ENCODE data around the gene SNPH.

SNPH gene

DNA sequence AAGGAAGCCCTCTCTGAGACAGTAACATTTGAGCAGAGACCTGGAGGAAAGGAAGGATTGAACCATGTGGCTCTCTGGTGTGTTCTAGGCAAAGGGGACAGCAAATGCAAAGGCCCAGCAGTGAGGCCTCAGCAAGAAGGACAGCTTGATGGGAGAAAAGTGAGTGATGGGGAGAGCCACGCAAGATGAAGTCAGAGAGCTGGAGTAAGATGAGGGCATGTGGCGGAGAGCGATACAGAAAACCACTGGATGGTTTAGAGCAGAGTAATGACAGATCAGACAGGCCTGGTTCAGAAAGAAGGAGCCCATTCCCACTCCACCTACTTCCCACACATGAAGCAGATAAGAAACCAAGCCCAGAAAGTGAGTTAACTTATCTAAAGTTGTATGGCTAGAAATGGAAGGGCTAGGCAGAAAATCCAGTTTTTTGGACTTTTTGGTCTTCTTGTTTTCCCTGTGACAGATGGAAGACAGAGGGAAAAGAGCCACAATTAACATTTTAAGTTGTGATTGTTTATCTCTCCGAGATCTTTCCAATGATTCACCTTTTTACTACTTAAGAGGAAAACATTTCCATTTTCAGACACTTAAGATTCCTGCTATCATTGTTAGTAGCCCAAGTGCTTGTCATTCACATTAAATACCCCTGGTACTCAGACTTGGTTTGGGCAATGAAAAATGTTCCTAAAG is 723 bp upstream of the SNPH start:
- DNase-seq: no peak

DNA sequence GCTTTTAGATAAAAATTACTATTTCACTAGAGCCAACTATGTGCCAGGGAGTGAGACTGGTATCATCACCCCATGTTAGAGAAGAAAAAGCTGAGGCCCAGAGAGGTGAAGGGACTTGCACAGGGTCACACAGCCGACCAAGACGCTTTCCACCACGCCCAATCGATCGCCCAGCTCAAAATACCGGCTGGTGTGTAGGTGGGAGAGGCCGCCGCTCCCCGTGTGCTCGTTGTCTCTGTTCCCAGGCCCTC is 253 bp upstream of the SNPH start:
- DNase-seq: no peak

DNA sequence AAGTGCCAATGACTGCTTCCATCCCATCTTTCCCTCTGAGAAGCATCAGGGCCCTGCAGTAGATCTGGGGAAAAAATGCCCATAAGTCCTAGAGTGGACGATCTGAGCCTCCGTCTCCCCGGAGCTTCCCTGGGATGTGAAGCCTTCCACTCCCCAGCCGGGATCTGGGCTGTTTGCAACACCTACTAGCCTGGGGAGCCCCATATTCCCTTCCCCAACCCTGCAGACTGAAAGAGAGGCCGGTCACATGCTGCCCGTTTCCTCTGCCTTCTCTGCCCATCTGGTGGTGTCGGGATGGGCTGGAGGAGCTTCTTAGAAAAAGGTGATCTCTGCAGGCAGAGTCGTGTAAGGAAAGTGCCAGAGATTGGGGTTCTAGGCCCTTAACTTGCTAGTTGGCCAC is 1.1 kb downstream of the SNPH start:
- DNase-seq: no peak

DNA sequence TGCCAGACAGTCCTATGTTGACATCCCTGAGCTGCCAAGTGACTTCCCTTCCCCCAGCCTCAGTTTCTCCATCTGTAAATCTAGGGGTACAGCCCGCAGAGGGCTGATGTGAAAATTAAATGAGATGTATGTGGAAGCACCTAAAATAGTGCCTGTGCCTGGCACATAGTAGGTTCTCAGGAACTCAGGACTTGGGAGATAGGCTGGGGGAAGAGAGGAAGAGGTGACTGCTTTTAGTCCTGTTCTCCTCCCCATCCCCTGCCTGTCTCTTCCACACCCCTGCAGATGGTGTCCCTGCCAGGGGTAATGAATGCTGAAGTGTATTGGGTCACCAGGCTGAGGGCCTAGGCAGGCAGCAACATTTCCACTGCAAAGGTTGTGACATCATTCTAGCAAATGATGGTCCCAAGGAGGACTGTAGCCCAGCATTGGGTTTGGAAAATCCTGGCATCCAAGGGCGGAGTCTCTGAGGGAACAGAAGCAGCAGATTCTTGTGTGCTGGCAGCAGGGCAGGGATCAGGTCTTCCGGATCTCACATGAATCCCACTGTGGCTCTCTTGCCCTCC is 1.8 kb downstream of the SNPH start:
- DNase-seq: no peak

DNA sequence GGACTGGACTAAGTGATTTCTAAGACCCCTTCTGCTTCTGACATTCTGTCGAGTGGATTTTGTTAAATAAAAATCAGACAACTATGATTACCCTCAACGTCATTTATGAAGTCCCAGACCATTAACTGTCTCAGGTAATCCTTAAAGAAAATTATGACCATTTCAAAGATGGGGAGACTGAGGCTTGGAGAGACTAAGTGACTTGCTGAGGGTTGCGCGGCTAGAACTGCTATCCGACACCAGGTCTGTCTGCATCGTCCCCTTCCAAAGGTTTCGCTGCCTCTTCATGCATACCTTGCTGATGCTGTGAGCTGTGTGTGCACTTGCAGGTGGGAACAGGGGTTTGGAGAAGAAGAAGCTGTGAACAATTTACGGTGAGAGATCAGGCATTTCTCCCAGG is 3.1 kb downstream of the SNPH start:
- no peak for DNase-seq

DNA sequence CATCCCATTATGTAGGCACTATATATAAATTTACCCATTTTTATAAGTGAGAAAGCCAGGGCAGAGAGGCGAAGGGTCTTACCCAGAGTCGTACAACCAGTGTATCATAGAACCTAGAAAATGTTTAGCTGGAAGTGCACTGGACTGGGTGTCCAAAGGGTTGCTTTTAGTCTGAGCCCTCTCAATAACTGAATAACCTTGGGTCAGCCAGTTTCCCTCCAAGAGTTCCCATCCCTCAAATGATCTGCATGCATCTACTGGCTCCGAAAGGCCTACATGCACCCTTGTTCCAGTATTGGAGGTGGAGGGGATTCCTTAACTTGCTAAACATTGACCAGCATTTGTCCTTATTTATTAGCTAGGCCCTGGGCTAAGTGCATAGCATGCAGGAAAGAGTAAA is 3.8 kb downstream of the SNPH start:
- DNase-seq: no peak

DNA sequence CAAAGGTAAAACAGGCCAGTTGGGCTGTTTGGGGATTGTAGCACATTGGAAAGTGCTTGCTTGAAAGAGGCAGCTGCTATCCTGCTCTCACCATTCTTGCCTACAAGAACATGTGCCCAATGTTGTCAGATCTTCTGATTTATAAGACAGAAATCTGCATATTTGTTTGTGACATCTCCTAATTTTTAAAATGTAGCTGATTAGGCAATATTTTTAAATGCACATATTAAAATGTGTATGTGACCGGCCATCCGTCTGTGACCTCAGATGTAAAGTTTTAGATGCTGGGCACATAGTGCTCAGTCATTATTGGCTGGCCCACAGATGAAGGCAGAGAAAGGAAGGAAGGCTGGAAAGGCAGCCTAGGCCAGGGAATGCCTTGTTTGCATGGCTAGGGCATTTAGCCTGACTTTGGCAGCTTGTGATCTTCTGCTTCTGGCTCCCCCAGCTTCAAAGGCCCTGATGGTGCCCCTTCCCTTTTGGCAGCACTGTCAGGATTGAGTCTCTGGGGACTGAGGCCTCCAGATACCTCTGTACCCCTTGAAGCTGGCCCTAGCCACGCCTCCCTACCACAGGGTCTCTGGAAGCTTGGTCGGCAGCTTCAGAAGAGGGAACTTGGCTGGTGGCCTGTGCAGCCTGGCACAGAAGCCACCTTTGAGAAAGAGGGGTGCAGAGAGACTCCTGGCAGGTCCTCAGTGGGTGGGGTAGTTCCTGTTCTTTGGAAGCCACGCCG is 6.4 kb downstream of the SNPH start:
- no peak for DNase-seq

DNA sequence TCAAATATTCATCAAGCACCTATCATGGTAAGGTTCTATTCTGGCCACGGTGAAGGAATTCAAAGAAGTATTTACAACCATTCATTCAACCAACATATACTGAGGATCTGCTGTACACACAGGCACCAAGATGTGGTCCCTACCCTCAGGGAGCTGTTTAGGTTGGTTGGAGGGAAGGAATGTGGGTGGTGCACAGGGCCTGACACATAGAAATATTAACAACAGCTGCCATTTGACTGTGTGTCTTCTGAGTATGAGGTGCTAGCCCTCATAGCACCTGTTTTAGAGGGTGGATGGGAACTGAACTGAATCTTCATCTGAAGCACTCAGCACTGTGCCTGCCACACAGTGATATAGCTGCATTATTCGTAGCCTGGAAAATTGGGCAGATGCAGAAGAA is 7.3 kb downstream of the SNPH start:
- no peak for DNase-seq

DNA sequence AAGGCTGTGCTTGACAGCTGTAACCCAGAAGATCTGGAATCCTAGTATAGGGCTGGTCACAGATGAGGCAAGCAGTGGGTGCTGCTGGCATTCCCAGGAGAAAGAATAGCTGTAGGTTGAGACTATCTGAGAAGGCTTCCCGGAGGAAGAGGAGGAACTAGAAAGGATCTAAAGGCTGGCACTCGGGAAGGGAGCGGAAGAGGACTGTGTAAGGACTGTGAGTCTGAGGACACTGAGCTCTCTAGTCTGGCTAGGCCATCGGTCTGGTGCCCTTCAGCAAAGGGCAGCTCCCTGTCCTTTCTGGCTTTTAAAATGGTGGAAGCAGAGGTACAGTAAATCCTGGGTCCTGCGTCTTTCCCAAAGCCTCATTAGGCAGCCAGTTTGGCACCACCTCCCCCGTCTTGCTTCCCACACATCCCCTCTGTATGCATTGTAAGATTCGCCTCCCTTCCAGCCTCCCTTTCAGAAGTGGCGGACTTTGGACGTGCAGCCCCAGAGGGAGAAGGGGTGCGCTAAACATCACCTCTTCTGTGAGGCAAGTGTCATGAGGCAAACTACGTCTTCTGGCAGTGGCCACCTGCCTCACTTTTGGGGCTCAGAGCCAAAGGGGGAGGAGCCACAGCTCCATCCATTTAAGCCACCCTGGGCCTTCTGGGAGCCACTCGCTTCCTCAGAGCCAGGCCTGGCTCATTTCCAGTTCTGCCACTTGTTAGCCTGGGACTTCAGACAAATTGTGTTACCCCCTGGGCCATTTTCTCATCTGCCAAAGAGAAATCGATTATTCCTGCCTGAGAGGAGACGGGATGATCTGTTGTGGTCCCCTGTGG is 8.6 kb downstream of the SNPH start:
- no peak for DNase-seq

DNA sequence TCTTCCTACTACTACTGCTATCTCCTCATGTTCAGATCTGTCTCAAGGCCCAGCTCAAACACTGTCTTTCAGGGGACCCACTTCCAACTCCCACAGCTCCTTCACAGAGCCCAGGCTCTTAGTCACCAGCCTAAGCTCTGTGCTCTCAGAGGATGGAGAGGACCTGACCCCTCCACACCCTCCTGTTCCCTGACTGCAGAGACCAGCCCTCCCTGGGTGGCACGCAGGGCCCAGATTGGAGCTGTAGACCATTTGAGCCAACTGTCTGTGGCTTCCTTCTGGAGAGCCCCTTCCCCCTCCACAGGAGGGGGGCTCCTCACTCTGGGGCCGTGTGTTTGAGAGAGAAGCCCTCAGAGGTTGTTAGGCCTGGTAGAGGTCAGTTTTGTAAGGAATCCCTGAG is 9.8 kb downstream of the SNPH start:
- no peak for DNase-seq

DNA sequence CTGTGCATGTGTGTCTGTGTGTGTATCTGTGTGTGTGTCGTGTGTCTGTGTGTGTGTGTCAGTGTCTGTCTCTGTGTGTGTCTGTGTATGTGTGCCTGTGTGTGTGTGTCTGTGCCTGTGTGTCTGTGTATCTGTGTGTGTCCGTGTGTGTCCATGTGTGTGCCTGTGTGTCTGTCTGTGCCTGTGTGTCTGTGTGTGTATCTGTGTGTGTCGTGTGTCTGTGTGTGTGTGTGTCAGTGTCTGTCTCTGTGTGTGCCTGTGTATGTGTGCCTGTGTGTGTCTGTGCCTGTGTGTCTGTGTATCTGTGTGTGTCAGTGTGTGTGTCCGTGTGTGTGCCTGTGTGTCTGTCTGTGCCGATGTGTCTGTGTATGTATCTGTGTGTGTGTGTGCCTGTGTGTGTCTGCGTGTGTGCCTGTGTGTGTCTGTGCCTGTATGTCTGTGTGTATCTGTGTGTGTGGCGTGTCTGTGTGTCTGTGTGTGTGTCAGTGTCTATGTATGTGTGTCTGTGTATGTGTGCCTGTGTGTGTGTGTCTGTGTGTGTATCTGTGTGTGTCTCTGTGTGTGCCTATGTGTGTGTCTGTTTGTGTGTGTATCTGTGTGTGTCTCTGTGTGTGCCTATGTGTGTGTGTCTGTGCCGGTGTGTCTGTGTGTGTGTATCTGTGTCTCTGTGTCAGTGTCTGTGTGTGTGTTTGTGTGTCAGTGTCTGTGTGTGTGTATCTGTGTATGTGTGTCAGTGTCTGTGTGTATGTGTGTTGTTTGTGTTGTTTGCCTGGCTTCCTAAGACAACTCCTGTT is 11.6 kb downstream of the SNPH start:
- no peak for DNase-seq

DNA sequence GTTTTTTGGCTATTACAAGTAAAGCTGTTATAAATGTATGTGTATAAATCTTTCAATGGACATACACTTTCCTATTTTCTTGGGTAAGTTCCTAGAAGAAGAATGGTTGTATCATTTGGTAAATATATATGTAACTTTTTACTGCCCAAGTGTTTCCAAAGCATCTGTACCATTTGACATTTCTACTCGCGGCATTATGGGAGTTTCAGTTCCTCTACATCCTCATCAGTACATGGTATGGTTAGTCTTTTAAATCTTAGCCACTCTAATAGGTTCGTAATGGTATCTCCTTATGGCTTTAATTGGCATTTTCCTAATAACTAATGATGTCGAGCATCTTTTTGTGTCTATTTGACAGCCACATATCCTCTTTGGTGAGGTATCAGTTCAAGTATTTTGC is 12.9 kb downstream of the SNPH start:
- DNase-seq: no peak

DNA sequence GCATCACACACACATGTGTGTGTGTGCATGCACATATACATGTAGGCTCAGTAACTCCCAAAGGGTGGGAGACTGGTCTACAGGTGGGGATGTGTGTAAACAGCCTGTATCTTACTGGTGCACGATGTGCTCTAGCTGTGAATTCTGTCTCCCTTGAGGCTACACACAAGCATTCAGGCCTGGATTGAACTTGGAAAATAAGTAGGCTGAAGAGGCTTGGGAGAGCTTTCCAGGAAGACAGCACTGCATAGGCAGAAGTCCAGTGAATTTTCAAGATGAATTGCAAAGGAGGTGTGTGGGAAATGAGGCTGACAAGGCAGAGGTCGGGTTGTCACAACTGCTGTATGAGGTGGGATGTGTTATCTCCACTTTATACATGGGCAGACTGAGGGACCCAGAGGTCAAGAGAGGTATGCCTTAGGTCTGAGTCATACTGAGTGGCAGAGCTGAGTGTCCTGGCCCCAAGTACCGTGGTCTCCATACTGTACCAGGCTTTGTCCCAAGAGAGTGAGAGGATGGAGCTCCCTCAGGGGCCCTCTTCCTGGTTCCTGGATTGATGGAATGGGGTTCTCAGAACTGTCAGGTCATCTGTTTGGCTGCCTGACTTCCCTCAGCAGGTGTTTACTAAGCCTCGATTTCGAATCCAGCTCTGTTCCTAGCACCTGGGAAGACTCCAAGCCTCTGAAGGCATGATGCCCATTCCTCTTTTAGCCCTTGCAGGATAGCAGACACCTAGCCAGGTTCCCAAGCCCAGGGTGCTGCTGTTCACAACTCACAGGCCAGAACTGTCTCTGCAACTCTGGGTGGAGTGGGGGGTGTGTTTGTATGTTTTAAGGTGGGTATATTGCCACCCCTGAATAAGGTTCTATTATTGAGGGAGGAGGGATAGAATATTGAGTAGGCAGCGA is 14.4 kb downstream of the SNPH start:
- no peak for DNase-seq

DNA sequence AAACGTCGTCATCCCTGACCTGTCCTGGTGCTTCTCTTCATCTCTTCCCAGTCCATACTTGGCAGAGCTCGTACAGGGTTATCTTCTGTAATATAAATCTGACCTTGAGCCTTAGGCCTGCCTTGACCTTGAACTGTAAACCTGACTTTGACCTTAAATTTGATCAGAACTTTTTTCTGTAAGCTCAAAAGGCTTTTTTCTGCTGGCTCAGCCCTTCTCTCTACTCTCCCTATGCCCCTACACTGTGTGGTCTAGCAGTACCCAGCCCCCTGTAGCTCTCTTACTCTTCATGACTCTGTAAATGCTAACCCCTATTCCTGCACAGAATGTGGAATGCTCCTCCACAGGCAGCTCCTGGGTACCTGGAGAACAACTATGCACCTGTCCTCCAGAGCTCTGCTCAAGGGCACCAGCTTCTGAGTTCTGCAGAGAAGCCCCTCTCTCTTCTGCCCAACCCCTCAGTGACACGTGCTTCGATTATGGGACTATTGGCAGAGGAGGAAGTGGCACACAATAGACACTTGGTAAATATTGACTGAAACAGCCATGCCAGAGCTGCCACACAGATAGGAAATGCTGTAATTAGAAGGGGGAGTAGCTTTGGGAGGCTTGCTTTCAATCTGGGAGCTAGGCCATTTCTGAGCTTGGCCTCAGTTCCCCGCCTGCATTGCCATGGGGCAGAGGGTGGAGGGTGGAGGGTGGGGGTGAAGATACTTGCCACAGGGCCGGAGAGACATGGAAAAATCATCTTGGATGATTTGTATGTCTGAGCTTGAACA is 15.4 kb downstream of the SNPH start:
- no peak for DNase-seq

DNA sequence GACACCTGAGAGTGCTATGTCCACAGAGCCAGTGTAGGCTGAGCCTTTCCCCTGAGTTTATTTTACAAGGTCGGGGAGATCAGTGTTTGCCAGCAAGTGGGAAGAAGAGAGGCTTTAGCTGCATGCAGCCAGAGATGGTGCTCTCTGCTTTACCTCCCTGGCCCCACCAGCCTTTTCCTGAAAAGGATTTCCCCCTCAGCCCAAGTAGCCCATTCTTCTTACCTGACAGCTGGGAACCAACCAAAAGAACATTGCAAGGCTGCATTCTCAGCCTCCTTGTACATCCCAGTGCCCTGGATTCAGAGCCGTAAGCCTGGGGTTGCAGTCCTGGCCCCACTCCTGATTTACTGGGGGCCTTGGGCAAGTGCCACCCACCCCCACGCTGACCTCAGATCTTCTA is 16.9 kb downstream of the SNPH start:
- DNase-seq: no peak

DNA sequence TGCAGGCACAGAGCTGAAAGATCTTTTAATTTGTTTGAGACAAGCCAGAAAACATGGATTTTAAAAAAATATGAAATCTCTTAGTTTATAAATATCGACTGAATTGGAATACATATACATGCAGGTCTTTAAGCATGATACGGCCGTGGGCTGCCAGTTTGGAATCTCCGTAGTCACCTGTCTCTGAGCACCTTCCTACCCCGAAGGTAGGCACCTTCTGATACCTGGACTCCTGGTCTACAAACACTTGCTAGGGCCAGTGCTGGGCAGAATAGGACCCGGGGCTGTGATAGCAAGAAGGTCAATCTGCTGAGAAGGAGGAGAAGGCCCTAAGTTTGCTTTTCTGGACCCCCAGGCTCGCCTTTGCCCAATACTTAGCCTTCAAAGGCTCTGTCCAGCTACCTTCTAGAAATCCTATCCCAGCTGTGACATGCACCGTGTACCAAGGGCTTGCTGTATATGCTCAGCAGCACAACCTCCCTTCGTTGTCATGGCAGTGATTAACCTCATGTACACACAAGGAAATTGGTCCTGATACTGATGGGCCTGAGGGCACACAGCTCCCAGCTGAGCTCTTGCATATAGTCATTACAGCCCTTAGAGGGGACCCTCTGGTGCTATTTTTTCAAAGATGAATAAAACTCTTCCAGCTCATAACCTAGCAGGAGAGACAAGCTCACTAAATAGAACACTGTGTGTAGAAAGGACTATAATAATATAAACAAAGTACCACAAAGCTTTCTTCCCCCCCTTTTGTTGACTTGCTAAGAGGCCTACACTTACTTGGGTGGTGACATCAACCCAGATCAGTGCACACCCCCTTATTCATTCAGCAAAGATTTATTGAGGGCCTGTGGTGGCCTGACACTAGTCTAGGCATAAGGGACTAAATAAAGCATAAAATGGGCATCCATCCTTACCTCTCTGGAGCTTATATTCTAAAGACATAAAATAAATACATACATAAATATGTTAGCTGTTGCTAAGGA is 17.7 kb downstream of the SNPH start:
- no peak for DNase-seq

DNA sequence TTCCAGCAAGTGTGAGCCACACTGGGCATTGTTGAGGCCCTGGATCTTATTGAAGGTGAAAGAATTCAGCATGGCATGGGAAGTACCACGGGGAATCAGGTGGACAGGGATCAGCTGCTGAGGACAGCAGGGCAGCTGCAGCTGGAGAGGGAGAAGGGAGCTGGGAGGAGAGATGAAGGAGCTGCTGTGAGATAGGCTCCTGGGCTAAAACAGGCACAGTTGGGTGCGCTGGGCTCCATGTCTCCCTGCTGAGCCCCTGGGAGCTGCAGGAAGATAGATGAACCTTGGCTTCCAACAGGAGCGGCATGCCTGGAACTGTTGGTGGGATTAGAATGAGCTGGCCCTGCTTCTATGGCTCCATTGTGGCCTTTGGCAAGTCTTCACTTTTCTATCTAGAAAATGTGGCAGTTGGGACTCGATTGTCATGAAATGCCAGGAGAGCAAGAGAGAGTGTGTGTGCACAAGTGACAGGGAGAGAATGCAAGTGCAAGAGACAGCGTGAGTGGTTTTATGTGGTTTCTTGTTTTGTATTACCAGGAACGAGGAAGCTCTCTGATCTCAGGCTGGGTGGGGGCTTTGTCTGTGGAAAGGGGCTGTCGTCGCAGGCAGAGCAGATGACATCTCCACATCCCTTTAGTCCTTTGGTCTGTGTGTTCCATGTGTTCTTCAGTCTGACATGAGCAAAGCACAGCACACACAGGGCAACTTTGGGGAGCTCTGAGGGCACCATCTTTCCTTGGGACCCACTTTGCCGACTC is 20.4 kb downstream of the SNPH start:
- DNase-seq: peak; percentile 42

DNA sequence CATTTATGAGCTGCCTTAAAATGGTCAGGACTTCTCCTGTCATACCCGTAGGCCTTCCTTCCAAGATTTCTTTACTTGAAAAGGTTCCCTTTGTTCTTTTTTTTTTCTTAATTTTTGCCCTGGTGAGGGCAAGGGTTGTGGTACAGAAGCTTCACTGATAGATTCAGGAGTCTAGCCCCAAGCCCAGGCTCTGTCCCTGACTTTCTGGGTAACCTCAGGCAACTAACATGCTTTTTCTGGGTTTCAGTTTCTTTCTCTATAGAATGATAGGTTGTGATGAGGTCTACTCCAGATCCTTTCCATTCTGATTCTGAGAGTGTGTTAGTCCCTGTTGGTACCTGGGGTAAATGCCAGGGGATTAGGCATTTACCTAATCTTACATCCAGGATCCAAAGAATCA is 21.2 kb downstream of the SNPH start:
- DNase-seq: no peak
